GM12873 (cell line): ENCODE results near the gene TMEM163.

Experiments used
- CTCF ChIP-seq: IDR thresholded peaks from 2 replicates; pipeline ENCODE4 v1.5.1; 2012; ENCODE audit warnings: low read depth, mild to moderate bottlenecking, moderate library complexity, low read length, control low read depth; ENCODE audit not compliant: insufficient read depth; ENCODE audit errors: missing control alignments

Gene TMEM163

GRCh38 chr2:134592377-134592776 lies 126.4 kb downstream of the TMEM163 start:
- TF ChIP-seq CTCF, result no peak

GRCh38 chr2:134591526-134591925 lies 127.3 kb downstream of the TMEM163 start:
- TF ChIP-seq CTCF, result no peak

GRCh38 chr2:134590679-134591078 lies 128.1 kb downstream of the TMEM163 start:
- no peak for TF ChIP-seq CTCF

DNA sequence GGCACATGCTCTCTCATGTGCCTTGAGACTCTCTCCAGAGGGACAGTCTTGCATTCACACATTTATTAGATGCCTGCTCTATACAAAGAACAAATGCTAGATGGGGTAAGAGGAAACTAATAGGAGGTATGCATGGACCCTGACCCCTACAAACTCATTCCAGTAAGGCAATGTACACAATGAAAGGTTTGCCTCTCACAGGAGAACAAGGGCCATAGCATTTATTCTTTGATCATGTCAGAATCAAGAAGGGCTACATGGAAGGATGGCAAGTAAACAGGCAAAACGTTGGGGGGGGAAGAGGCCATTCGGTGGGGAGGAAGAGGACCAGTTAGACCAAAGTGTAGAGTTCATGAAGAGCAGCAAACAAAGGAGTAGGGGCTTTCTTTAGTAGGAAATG lies 130.2 kb downstream of the TMEM163 start:
- no peak for TF ChIP-seq CTCF

GRCh38 chr2:134586326-134586965 lies 132.4 kb downstream of the TMEM163 start:
- TF ChIP-seq CTCF, result no peak

DNA sequence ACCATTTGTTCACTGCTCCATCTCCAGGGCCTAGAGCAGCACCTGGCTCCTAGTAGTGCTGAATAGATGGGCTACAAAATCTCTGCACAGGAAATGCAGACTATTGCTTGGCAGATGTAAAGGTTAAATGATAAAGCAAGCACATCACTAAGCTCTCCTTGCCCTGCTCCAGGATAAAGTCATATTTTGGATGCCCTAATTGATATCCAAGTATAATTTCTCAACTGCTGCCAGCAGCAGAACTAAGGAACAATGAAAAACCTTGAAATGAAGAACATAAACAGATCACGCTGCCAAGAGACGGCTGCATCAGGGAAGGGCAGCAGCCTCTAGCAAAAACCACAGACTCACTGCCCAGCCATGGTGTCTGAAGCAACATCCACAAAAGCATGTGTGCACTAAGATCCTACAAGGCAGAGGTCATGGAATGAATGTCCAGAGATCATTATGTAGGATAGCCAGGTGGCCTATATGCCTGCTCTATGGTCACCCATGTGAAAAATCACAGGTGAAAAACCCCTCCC lies 134.7 kb downstream of the TMEM163 start:
- no peak for TF ChIP-seq CTCF

DNA sequence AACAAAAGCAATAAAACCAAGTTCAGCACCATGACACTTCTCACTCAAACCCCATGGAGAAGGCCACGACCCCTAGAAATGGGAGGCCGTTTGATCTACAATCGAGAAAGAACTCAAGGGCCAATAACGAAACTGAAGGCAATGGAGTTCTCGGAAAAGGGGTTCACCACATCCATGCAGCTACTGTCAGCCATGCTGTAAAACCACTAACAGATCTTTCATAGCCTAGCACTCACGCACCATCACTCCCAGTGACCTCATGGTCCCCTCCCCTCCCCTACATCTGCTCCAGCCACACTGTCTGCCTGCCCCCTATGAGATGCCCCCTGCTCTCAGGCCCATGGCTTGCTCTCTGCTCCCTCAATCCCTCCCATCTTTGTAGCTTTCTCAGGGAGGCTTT lies 135.3 kb downstream of the TMEM163 start:
- TF ChIP-seq CTCF, result no peak
